ENCODE measurements around the gene GZMM.

DNA sequence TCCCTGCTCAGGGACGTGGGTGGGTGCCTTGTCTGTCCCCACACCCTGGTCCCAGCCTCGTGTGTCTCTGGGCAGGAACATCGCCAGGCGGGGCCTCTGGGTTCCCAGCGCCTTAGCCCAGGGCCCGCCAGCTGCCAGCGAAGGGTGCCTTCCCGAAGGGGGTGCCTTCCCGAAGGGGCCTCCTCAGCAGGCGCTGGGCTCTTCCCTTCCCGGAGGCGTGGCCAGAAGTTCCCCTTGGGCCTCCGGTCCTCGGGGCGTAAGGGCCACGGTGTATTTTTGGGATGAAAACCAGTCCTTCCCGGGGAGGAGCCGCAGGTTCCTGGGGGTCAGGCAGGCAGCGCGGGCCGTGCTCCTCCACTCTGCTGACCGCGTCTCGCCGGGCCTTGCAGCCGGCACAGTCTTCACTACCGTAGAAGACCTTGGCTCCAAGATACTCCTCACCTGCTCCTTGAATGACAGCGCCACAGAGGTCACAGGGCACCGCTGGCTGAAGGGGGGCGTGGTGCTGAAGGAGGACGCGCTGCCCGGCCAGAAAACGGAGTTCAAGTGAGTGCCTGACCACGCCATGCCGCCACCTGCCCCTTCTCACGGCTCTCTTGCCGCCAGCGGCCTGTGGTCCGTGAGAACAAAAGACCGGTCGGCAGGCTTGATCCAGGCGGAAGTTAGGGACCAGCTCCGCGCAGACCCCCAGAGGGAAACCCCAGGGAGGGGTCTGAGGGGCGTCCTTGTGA is 35.4 kb downstream of the GZMM start:
- TF ChIP-seq, protein P1, sequence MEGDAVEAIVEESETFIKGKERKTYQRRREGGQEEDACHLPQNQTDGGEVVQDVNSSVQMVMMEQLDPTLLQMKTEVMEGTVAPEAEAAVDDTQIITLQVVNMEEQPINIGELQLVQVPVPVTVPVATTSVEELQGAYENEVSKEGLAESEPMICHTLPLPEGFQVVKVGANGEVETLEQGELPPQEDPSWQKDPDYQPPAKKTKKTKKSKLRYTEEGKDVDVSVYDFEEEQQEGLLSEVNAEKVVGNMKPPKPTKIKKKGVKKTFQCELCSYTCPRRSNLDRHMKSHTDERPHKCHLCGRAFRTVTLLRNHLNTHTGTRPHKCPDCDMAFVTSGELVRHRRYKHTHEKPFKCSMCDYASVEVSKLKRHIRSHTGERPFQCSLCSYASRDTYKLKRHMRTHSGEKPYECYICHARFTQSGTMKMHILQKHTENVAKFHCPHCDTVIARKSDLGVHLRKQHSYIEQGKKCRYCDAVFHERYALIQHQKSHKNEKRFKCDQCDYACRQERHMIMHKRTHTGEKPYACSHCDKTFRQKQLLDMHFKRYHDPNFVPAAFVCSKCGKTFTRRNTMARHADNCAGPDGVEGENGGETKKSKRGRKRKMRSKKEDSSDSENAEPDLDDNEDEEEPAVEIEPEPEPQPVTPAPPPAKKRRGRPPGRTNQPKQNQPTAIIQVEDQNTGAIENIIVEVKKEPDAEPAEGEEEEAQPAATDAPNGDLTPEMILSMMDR (IDR thresholded peaks at IDR 0.05) = no peak
- TF ChIP-seq POLR2AphosphoS5 (IDR thresholded peaks at IDR 0.05) (no peak), EP300 (IDR thresholded peaks at IDR 0.05) (no peak)

Measured in upper lobe of left lung (tissue), 4 donors.